NCI-H524 (cell line): ENCODE measurements around the gene TAB2.
A peak's percentile ranks its signal among the peaks of the same experiment; 100 is the strongest.

Experiments used
- DNase-seq, 2 experiments: peaks; one replicate each; lab custom pipeline; 2025; lab: John Stamatoyannopoulos, UW

TAB2 gene

GRCh38 chr6:149419696-149420404 is 102.3 kb downstream of the TAB2 start:
- no peak for DNase-seq

- DNase-seq = no peak
These were observed 103.6 kb downstream of the TAB2 start for GRCh38 chr6:149421132-149421531.

GRCh38 chr6:149422581-149422980 is 105.1 kb downstream of the TAB2 start:
- no peak for DNase-seq

DNA sequence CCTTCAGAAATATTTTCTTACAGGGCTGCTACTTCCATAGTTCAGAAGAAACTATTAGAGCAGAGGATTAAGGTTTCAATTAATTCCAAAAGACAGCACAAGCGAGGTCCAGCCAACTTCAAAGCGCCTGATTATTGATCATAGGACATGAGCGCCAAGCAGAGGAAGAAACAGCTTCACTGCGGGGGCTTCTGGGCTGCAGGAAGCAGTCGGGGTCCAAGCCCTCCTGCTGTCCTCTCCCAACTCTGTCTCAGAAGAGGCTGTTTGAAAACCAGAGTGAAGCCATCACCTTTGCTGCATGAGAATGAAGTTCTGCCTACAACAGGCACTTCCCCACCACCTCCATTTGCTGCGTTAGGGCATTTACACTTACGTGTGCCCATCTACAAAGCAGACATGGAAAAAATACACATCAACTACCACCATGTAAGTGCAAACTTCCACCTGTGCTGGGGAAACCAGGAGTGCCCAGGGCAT is 106.5 kb downstream of the TAB2 start:
- DNase-seq = no peak

DNA sequence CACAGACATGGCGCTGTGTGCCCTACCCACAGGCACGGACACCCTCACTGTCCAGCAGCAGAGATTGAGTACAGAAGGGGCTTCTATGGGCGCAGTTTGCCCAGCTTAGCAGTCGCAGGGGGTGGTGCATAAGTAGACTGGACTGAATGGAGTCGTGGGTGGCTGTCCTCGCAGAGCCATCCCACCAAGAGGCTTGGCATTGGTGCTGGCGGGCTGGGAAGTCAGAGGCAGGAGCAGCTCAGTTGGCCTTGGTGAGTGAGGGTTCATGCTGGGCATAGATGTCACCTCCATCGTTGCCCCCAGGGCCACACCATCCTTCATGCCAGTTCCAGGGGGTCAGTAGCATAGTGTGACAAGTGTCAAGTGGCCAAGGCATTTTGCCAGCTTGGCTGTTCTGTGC is 107.7 kb downstream of the TAB2 start:
- DNase-seq = no peak

DNA sequence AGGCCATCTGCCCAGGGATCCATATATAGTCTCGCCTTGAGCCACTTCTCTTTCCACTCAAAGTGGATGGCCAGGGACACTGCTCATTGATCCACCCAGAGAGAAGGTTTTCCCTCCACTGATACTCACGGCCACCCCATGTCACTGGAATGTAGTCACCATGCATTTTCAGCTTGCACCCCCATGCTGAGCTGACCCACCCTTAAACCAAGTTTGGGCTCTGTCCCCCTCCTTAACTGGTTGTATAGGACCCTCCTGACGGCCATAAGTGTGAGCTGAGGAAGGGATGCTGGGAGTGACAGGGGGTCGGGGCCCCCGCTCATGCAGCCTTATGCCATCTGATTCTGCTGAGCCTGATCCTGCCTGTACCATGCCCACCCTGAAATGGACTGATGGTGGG is 108.2 kb downstream of the TAB2 start:
- no peak for DNase-seq

- no peak for DNase-seq
These were observed 111.1 kb downstream of the TAB2 start for GRCh38 chr6:149428606-149429005.

DNA sequence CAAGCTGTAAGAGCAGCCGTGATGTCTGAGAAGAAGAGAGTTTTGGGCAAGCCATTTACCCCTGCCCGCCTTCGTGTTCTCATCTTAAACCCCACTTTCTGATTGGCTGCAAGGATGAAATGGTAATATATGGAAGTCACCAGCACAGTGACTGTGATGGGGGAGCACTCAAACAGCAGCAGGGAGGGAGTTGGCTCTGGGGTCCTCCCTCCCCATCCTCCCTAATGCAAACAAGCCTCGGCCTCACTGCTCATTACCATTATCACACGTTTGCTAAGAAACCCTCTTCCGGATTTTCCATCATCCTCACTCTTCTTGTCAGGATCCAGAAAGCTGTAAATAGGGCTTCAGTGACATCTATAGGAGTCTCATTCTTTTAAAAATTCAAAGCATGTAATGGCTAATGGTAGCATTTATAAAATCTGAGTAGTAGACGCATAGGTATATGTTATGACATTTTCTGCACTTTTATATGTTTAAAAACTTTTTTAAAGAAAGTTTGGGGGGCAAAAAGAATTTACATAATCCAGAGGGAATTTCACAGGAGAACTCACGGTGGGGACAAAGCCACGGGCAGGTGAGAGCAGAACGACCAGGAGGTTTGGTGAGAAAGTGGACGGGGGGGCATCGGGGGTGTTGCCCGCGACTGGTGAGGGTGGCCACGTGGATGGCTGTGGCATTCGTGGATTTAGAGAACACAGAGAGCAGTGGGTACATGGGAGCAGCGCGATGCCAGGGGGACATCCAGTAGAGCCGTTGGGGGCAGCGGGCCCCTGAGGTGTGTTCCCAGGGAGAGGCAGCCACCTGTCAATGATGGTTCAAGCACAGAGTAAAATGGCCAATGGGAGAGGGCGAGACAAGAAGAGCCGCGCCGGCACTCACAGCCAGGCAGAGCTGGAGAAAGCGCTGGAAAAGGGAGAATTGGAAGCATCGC is 112.2 kb downstream of the TAB2 start:
- DNase-seq = no peak

DNA sequence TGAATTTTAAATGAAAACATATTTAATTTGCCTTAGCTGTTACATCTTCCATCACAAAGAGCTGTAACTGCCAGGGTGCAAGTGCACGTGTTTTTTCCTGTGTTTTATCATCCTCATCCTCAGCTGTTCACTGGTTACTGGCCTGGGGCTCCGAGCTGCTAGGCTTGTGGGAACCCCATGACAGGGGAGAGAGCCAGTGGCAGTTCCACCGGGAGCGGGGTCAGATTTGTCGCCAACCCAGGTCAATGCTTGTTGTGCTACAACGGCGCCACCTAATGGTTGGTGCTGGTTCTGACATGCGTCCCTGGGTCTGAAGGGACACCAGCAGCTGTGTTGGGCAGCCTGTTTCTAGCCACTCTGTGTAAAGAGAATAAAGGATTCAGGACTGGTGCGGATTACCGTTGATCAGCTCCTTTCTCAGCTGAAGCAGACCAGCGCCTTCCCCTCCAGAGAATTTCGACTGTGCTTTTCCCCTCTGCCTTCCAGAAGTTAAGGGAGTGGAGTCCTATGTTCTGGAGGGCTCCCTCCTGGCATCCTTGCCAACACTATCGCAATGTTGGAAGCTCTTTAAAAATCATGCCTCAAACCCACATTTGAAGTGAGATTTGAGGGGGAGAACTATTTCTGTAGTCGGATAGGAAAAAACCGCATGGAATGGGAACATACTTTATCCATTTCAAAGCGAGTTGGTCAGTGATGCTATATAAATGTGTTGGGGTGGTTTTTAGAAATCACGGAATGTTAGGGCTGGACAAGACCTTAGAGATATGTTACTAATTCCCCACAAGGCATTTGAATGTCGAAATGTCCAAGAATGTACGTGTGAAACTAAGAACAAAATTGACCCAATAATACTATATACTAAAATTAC is 114.6 kb downstream of the TAB2 start:
- peak; percentile 84 to 94 for DNase-seq

GRCh38 chr6:149433405-149433804 is 115.9 kb downstream of the TAB2 start:
- DNase-seq = no peak

GRCh38 chr6:149433881-149434280 is 116.4 kb downstream of the TAB2 start:
- DNase-seq = no peak

- no peak for DNase-seq
These were observed 118.5 kb downstream of the TAB2 start for GRCh38 chr6:149435919-149436586.

DNA sequence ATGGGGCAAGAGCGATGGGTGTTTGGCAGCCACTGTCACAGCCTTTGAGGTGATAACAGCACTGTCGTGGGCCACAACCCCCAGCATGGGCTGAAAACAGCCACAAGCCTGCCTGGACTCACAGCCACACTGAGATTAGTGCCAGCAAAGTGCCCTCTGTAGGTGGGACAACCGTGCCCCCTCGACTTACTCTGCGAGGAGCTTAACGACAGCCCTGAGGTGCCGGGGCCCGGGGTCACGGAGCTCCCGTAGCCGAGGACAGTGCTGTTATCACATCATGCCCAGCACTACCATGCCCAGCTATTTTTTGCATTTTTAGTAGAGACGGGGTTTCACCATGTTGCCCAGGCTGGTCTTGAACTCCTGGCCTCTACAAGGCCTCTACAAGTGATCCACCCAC is 119.1 kb downstream of the TAB2 start:
- DNase-seq = no peak

GRCh38 chr6:149437212-149437611 is 119.7 kb downstream of the TAB2 start:
- no peak for DNase-seq

GRCh38 chr6:149438855-149439254 is 121.3 kb downstream of the TAB2 start:
- no peak for DNase-seq

GRCh38 chr6:149439626-149440025 is 122.1 kb downstream of the TAB2 start:
- DNase-seq = no peak

- no peak for DNase-seq
These were observed 123.5 kb downstream of the TAB2 start for GRCh38 chr6:149440735-149441671.

GRCh38 chr6:149441740-149442139 is 124.2 kb downstream of the TAB2 start:
- DNase-seq = no peak

- DNase-seq = no peak
These were observed 126.1 kb downstream of the TAB2 start for GRCh38 chr6:149443411-149444181.
